BJ (cell line): Measurements from ENCODE around the gene MYOM1. TPM values are rescaled to one million over a fixed set of nuclear protein-coding genes. Genes with fewer than 3 reads are reported as not detected.

Experiments used
- CTCF ChIA-PET: fragments of 350-600 bp; formaldehyde crosslinking; extraction: SDS; loops from one replicate; lab custom pipeline; 2021; ENCODE audit warnings: antibody characterized with exemption, inconsistent platforms; lab: Yijun Ruan, JAX
- POLR2A ChIA-PET: fragments of 300-600 bp; sonication (Branson Sonifier 250); formaldehyde crosslinking; extraction: SDS; loops from one replicate; lab custom pipeline; 2021; ENCODE audit warnings: antibody characterized with exemption; lab: Charles Lee
- DNase-seq: peaks from one replicate; pipeline ENCODE4 v3.0.0-alpha.2; 2011; ENCODE audit warnings: low read depth
- H3K27me3 ChIP-seq: 2 replicates; pipeline ENCODE4 v1.6.0; 2011; ENCODE audit warnings: low read length; ENCODE audit not compliant: control insufficient read depth, insufficient read depth
- H3K36me3 ChIP-seq: 2 replicates; pipeline ENCODE4 v1.5.1; 2011; ENCODE audit warnings: low read length; ENCODE audit not compliant: control insufficient read depth, insufficient read depth
- H3K4me3 ChIP-seq: 2 replicates; pipeline ENCODE4 v1.5.1; 2011; ENCODE audit warnings: low read depth, mild to moderate bottlenecking, control low read depth, low read length
- polyA plus RNA-seq: library from polyadenylated mRNA; depleted of rRNA; stranded (reverse); fragments of >200 nt; gene quantifications from 2 replicates; pipeline ENCODE4 v1.2.3, GENCODE V29; 2011
- TF ChIP-seq, protein P1 (sequence below): IDR thresholded peaks from 2 replicates; pipeline ENCODE4 v1.5.1; 2011; ENCODE audit warnings: low read depth, mild to moderate bottlenecking, control low read depth, inconsistent platforms, low read length, moderate library complexity; ENCODE audit not compliant: insufficient read depth

The MYOM1 gene
- polyA plus RNA-seq, 1 experiment, result 0.48 TPM

DNA sequence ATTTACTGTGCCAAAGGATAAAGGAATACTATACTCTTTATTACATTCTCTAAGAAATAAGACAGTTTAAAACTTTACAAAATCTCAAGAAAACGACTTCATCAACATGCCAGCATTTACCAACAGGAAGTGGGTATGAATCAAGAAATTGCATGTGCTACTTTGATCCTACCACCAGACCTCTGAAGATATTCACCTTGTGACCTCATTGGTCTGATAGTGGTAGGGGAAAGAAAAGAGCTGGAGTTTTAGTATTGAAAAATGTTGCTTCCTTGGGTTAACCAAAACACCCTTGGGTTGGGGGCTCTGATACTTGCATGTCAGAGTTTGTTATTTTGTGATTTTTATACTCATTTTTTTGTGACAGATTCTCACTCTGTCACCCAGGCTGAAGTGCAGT lies 122.7 kb downstream of the MYOM1 start:
- TF ChIP-seq, protein P1, sequence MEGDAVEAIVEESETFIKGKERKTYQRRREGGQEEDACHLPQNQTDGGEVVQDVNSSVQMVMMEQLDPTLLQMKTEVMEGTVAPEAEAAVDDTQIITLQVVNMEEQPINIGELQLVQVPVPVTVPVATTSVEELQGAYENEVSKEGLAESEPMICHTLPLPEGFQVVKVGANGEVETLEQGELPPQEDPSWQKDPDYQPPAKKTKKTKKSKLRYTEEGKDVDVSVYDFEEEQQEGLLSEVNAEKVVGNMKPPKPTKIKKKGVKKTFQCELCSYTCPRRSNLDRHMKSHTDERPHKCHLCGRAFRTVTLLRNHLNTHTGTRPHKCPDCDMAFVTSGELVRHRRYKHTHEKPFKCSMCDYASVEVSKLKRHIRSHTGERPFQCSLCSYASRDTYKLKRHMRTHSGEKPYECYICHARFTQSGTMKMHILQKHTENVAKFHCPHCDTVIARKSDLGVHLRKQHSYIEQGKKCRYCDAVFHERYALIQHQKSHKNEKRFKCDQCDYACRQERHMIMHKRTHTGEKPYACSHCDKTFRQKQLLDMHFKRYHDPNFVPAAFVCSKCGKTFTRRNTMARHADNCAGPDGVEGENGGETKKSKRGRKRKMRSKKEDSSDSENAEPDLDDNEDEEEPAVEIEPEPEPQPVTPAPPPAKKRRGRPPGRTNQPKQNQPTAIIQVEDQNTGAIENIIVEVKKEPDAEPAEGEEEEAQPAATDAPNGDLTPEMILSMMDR, result no peak
- Histone ChIP-seq H3K36me3 (no peaks in the 10 kb centered on the region), H3K27me3 (peaks cover 2% of the 10 kb centered on the region; the same call in 1 of the 2 replicates), H3K4me3 (no peak overlapping the region)
- no peak for DNase-seq
- ChIA-PET CTCF (interaction anchor here (0.9 to 1.3 kb wide), 2 partner anchors 10 to 35 kb away, joined by 3 read pairs; no protein-coding TSS in a partner anchor), POLR2A (interaction anchor here (0.7 kb wide), 1 partner anchor 221 kb away, joined by 25 read pairs; no protein-coding TSS in a partner anchor)

DNA sequence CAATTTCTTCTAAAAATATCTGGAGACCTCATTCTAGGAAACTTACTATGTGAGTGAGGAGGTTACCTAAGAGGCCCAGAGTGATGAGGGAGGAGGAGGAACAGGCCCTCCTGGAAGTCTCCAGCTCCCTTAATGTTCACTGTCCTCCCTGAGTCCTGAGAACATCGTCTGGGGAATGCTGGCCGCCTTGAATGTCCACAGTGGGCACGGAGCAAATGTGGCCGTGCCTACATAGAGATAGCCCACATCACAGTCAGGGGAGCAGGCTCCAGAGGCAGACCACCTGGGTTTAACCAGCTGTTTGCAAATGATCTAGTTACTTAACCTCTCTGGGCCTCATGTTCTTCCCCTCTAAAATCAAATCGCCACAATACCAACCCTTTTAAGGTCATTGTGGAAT lies 123.8 kb downstream of the MYOM1 start:
- Histone ChIP-seq H3K36me3 (no peaks in the 10 kb centered on the region), H3K4me3 (no peak overlapping the region), H3K27me3 (peaks cover 2% of the 10 kb centered on the region; the same call in 1 of the 2 replicates)
- POLR2A ChIA-PET, result no interaction called here
- CTCF ChIA-PET, result no interaction called here
- no peak for DNase-seq
- TF ChIP-seq, protein P1, result no peak

GRCh38 chr18:3094338-3094684 lies 125.5 kb downstream of the MYOM1 start:
- no peak for DNase-seq
- POLR2A ChIA-PET, result no interaction called here
- CTCF ChIA-PET, result no interaction called here
- Histone ChIP-seq H3K4me3 (no peak overlapping the region), H3K36me3 (no peaks in the 10 kb centered on the region), H3K27me3 (no peaks in the 10 kb centered on the region)
- TF ChIP-seq, protein P1, result no peak

- Histone ChIP-seq H3K4me3 (no peak overlapping the region), H3K36me3 (no peaks in the 10 kb centered on the region), H3K27me3 (no peaks in the 10 kb centered on the region)
- ChIA-PET CTCF (no interaction called here), POLR2A (no interaction called here)
- no peak for DNase-seq
- TF ChIP-seq, protein P1, result no peak
Observed at GRCh38 chr18:3093624-3094337, 126.0 kb downstream of the MYOM1 start.

- H3K36me3 ChIP-seq, result no peaks in the 10 kb centered on the region
- ChIA-PET POLR2A (no interaction called here), CTCF (no interaction called here)
- H3K27me3 ChIP-seq, result no peaks in the 10 kb centered on the region
- DNase-seq, result no peak
- H3K4me3 ChIP-seq, result no peak overlapping the region
- TF ChIP-seq, protein P1, result no peak
Observed at GRCh38 chr18:3092727-3093126, 127.0 kb downstream of the MYOM1 start.
